ENCODE results near the gene TEX48.

The TEX48 gene, protein sequence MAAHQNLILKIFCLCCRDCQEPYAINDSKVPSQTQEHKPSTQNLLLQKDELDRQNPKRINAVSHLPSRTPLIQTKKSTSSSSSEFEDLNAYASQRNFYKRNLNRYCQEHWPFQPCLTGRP

GRCh38 chr9:114681594-114682332 lies at the start of gene TEX48:
TEX48 (minus strand) TSS chr9:114682192; CDS start chr9:114671723, 10,469 bp downstream.
- peak; percentile 88 for TF ChIP-seq CTCF (IDR thresholded peaks at IDR 0.05; ENCODE audit: low read length, missing control alignments)
- DNase-seq (ENCODE audit: low read depth) = peak; percentile 79
- H3K4me3 ChIP-seq (replicated peaks; ENCODE audit: low read depth, low read length) = no peak within 1 kb of the TSS

DNA sequence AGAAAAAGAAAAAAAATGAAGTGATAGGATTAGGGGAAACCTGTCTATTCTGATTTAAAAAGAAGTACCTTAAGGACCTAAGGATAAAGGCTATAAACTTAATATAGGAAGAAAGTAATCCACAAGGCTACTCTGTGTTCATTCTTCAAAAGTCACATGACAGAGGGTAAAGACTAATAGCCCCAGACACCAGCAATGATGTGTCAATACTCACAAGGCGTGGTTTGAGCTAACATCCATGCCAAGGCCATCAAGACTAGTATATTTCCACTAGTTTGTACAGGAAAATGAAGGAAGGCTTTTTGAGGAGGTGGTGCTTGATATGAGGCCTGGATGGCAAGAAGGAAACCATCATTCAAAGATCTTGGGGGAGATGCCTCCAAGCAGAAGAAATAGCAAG lies 49.7 kb upstream of the TEX48 start:
- TF ChIP-seq CTCF (IDR thresholded peaks at IDR 0.05; ENCODE audit: low read length, missing control alignments) = no peak
- DNase-seq (ENCODE audit: low read depth) = no peak
- H3K4me3 ChIP-seq (replicated peaks; ENCODE audit: low read depth, low read length) = no peak overlapping the region

- no peak for TF ChIP-seq CTCF (IDR thresholded peaks at IDR 0.05; ENCODE audit: low read length, missing control alignments)
- DNase-seq (ENCODE audit: low read depth) = no peak
- H3K4me3 ChIP-seq (replicated peaks; ENCODE audit: low read depth, low read length) = no peak overlapping the region
These were observed 47.7 kb upstream of the TEX48 start for GRCh38 chr9:114729706-114730105.

GRCh38 chr9:114725930-114726329 lies 43.9 kb upstream of the TEX48 start:
- H3K4me3 ChIP-seq (replicated peaks; ENCODE audit: low read depth, low read length) = no peak overlapping the region
- TF ChIP-seq CTCF (IDR thresholded peaks at IDR 0.05; ENCODE audit: low read length, missing control alignments) = no peak
- DNase-seq (ENCODE audit: low read depth) = no peak

GRCh38 chr9:114724744-114725143 lies 42.8 kb upstream of the TEX48 start:
- no peak overlapping the region for H3K4me3 ChIP-seq (replicated peaks; ENCODE audit: low read depth, low read length)
- DNase-seq (ENCODE audit: low read depth) = no peak
- TF ChIP-seq CTCF (IDR thresholded peaks at IDR 0.05; ENCODE audit: low read length, missing control alignments) = no peak

DNA sequence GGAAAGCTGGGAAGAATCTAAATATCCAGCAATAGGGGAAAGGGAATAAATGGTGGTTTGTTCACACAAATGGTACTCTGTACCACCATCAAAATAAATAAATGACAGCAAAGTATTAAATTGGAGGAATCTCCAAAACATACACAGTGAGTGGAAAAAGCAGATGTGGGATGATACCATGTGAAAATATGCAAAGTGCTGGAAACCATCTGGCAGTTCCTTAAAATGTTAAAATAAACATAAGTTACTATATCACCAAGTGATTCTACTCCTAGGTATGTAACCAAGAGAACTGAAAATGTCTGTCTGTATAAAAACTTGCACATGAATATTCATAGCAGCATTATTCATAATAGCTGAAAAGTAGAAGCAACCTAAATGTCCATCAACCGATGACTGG lies 41.9 kb upstream of the TEX48 start:
- DNase-seq (ENCODE audit: low read depth) = no peak
- TF ChIP-seq CTCF (IDR thresholded peaks at IDR 0.05; ENCODE audit: low read length, missing control alignments) = no peak

More for the DNA sequence above, 41.9 kb upstream of the TEX48 start:
- no peak overlapping the region for H3K4me3 ChIP-seq (replicated peaks; ENCODE audit: low read depth, low read length)
